Caco-2 (cell line): ENCODE data around the gene STK33. TPM values are rescaled to one million over a fixed set of nuclear protein-coding genes. Genes with fewer than 3 reads are reported as not detected.

ENCODE experiments used
- BruUV-seq: library from RNA; stranded (reverse); fragments of 400-500 nt; replicated peaks from 2 replicates; lab custom pipeline; 2021; lab: Mats Ljungman, UMichigan
- CTCF ChIA-PET: fragments of 300-600 bp; sonication (Branson Sonifier 250); formaldehyde crosslinking; loops from one replicate; lab custom pipeline; 2022; ENCODE audit warnings: antibody characterized with exemption; lab: Charles Lee
- POLR2A ChIA-PET: fragments of 300-600 bp; sonication (Branson Sonifier 250); formaldehyde crosslinking; loops from one replicate; lab custom pipeline; 2022; ENCODE audit warnings: antibody characterized with exemption; lab: Charles Lee
- DNase-seq, 2 experiments: peaks; one replicate each; pipeline versions ENCODE4 v3.0.0 to v3.0.0-alpha.2; 2020 to 2022
- H3K27me3 ChIP-seq: replicated peaks from 2 replicates; pipeline ENCODE4 v1.6.0; 2011; ENCODE audit warnings: low read length; ENCODE audit not compliant: control insufficient read depth, insufficient read depth
- H3K36me3 ChIP-seq: 2 replicates; pipeline ENCODE4 v1.5.1; 2011; ENCODE audit warnings: low read length; ENCODE audit not compliant: control insufficient read depth, insufficient read depth
- H3K4me1 ChIP-seq: fragments of 250-450 bp; sonication (Bioruptor Pico); 2 replicates; pipeline ENCODE4 v1.5.1; 2020; ENCODE audit warnings: mild to moderate bottlenecking
- H3K4me3 ChIP-seq: 2 replicates; pipeline ENCODE4 v1.5.1; 2011; ENCODE audit warnings: low read depth, mild to moderate bottlenecking, control low read depth, low read length
- H3K9me3 ChIP-seq: fragments of 250-450 bp; sonication (Bioruptor Pico); 2 replicates; pipeline ENCODE4 v1.5.1; 2020; ENCODE audit warnings: mild to moderate bottlenecking, moderate library complexity
- H3K27ac Mint-ChIP-seq: one replicate; pipeline ENCODE4 v1.8.0; 2022; ENCODE audit warnings: mixed read lengths; ENCODE audit not compliant: unreplicated experiment
- H3K27me3 Mint-ChIP-seq: one replicate; pipeline ENCODE4 v1.8.0; 2022; ENCODE audit warnings: mixed read lengths; ENCODE audit not compliant: insufficient read depth, unreplicated experiment
- H3K36me3 Mint-ChIP-seq: one replicate; pipeline ENCODE4 v1.8.0; 2022; ENCODE audit warnings: mild to moderate bottlenecking, mixed read lengths; ENCODE audit not compliant: insufficient read depth, unreplicated experiment
- H3K4me1 Mint-ChIP-seq: one replicate; pipeline ENCODE4 v1.8.0; 2022; ENCODE audit warnings: low read depth, mixed read lengths; ENCODE audit not compliant: unreplicated experiment
- H3K4me3 Mint-ChIP-seq: one replicate; pipeline ENCODE4 v1.8.0; 2022; ENCODE audit warnings: mild to moderate bottlenecking, moderate library complexity, mixed read lengths; ENCODE audit not compliant: unreplicated experiment
- H3K9me3 Mint-ChIP-seq: one replicate; pipeline ENCODE4 v1.8.0; 2022; ENCODE audit warnings: mixed read lengths; ENCODE audit not compliant: unreplicated experiment
- intact Hi-C: fragments of 100-400 bp; cut with micrococcal nuclease; formaldehyde crosslinking; loops from one replicate; pipeline ENCODE4 v1.10.0; 2022; ENCODE audit not compliant: unreplicated experiment
- total RNA-seq: library from RNA; stranded (reverse); gene quantifications from 2 replicates; pipeline ENCODE4 v1.2.3, GENCODE V29; 2022
- TF ChIP-seq, protein P1 (sequence below), 2 experiments: fragments of 200-600 bp in 1 of 2; IDR thresholded peaks; 1 replicate in 1 of 2; 2 replicates in 1 of 2; pipeline versions ENCODE4 v1.5.1 to v1.8.0; 2011 to 2022; ENCODE audit warnings: antibody characterized with exemption in 1 of 2, control low read depth in 1 of 2, inconsistent platforms in 1 of 2, low read depth in 1 of 2, low read length in 1 of 2, mild to moderate bottlenecking in 1 of 2, moderate library complexity in 1 of 2; ENCODE audit not compliant: insufficient read depth in 1 of 2, severe bottlenecking in 1 of 2, unreplicated experiment in 1 of 2

The STK33 gene
- total RNA-seq, 1 experiment from 2014 or later: 0.98 TPM

GRCh38 chr11:8561461-8561860 is 32.6 kb downstream of the STK33 start:
- Mint-ChIP-seq H3K27ac (no peak overlapping the region), H3K4me1 (no peaks in the 10 kb centered on the region), H3K27me3 (peaks cover 7% of the 10 kb centered on the region), H3K36me3 (no peaks in the 10 kb centered on the region), H3K4me3 (no peak overlapping the region), H3K9me3 (peaks cover 23% of the 10 kb centered on the region)
- ChIA-PET CTCF (no interaction called here), POLR2A (no interaction called here)
- peaks cover 4% of the 10 kb centered on the region; the same call in 1 of the 2 replicates for H3K9me3 ChIP-seq
- DNase-seq: no peak
- H3K27me3 ChIP-seq: no peaks in the 10 kb centered on the region; the same call in 1 of the 2 replicates
- no TSS peak for BruUV-seq
- TF ChIP-seq, protein P1, sequence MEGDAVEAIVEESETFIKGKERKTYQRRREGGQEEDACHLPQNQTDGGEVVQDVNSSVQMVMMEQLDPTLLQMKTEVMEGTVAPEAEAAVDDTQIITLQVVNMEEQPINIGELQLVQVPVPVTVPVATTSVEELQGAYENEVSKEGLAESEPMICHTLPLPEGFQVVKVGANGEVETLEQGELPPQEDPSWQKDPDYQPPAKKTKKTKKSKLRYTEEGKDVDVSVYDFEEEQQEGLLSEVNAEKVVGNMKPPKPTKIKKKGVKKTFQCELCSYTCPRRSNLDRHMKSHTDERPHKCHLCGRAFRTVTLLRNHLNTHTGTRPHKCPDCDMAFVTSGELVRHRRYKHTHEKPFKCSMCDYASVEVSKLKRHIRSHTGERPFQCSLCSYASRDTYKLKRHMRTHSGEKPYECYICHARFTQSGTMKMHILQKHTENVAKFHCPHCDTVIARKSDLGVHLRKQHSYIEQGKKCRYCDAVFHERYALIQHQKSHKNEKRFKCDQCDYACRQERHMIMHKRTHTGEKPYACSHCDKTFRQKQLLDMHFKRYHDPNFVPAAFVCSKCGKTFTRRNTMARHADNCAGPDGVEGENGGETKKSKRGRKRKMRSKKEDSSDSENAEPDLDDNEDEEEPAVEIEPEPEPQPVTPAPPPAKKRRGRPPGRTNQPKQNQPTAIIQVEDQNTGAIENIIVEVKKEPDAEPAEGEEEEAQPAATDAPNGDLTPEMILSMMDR (IDR thresholded peaks at IDR 0.05; ENCODE audit: insufficient read depth in 1 of 2, low read depth in 1 of 2, low read length in 1 of 2, severe bottlenecking in 1 of 2, unreplicated experiment in 1 of 2): no peak
- H3K4me1 ChIP-seq: no peaks in the 10 kb centered on the region
- intact Hi-C loops: loop anchor here (10.0 kb wide), 1 partner anchor 557 kb away; no protein-coding TSS in a partner anchor
- no peaks in the 10 kb centered on the region for H3K36me3 ChIP-seq
- no peak overlapping the region for H3K4me3 ChIP-seq

GRCh38 chr11:8558436-8558835 is 35.6 kb downstream of the STK33 start:
- H3K4me1 ChIP-seq: no peaks in the 10 kb centered on the region
- no peak overlapping the region for H3K4me3 ChIP-seq
- no peak overlapping the region for H3K27ac Mint-ChIP-seq
- no peaks in the 10 kb centered on the region for H3K27me3 ChIP-seq
- peaks cover 4% of the 10 kb centered on the region; the same call in 1 of the 2 replicates for H3K9me3 ChIP-seq
- TF ChIP-seq, protein P1 (IDR thresholded peaks at IDR 0.05; ENCODE audit: insufficient read depth in 1 of 2, low read depth in 1 of 2, low read length in 1 of 2, severe bottlenecking in 1 of 2, unreplicated experiment in 1 of 2): no peak
- BruUV-seq: no TSS peak
- H3K36me3 ChIP-seq: no peaks in the 10 kb centered on the region
- H3K36me3 Mint-ChIP-seq: no peaks in the 10 kb centered on the region
- H3K4me3 Mint-ChIP-seq: no peak overlapping the region
- peaks cover 10% of the 10 kb centered on the region for H3K27me3 Mint-ChIP-seq
- intact Hi-C loops: no loop called here
- CTCF ChIA-PET: no interaction called here
- no peak for DNase-seq
- no peaks in the 10 kb centered on the region for H3K4me1 Mint-ChIP-seq
- POLR2A ChIA-PET: no interaction called here
- peaks cover 23% of the 10 kb centered on the region for H3K9me3 Mint-ChIP-seq

GRCh38 chr11:8545698-8546366 is 48.2 kb downstream of the STK33 start:
- intact Hi-C loops: no loop called here
- H3K4me3 Mint-ChIP-seq: no peak overlapping the region
- CTCF ChIA-PET: no interaction called here
- no TSS peak for BruUV-seq
- no peaks in the 10 kb centered on the region for H3K36me3 Mint-ChIP-seq
- DNase-seq: no peak
- Histone ChIP-seq H3K27me3 (no peaks in the 10 kb centered on the region), H3K36me3 (no peaks in the 10 kb centered on the region), H3K4me1 (no peaks in the 10 kb centered on the region), H3K4me3 (no peak overlapping the region), H3K9me3 (peaks cover 6% of the 10 kb centered on the region; the same call in 1 of the 2 replicates)
- POLR2A ChIA-PET: no interaction called here
- no peaks in the 10 kb centered on the region for H3K4me1 Mint-ChIP-seq
- H3K27me3 Mint-ChIP-seq: peaks cover 4% of the 10 kb centered on the region
- H3K9me3 Mint-ChIP-seq: no peaks in the 10 kb centered on the region
- TF ChIP-seq, protein P1 (IDR thresholded peaks at IDR 0.05; ENCODE audit: insufficient read depth in 1 of 2, low read depth in 1 of 2, low read length in 1 of 2, severe bottlenecking in 1 of 2, unreplicated experiment in 1 of 2): no peak
- H3K27ac Mint-ChIP-seq: no peak overlapping the region
